ELR (cell line): ENCODE data around the gene ZDHHC16.
"Not testable (repeated sequence)": the region's sequence is repeated elsewhere in the genome, so short reads cannot be mapped to it uniquely, and the experiment has no call there.

Experiments used
- DNase-seq: peaks from one replicate; pipeline ENCODE4 v3.0.0-alpha.2; 2015; ENCODE audit warnings: low read depth

The ZDHHC16 gene

GRCh38 chr10:97434557-97434956, 11.4 kb upstream of the ZDHHC16 start:
- no peak for DNase-seq

GRCh38 chr10:97435211-97435610, 10.8 kb upstream of the ZDHHC16 start:
- no peak for DNase-seq

- DNase-seq: no peak
Measured at GRCh38 chr10:97442277-97442676, 3.7 kb upstream of the ZDHHC16 start.

GRCh38 chr10:97444212-97444611, 1.8 kb upstream of the ZDHHC16 start:
- no peak for DNase-seq

GRCh38 chr10:97445357-97445721, 636 bp upstream of the ZDHHC16 start:
- DNase-seq: no peak

- no peak for DNase-seq
Measured at GRCh38 chr10:97450828-97451227, 4.9 kb downstream of the ZDHHC16 start.

- DNase-seq: no peak
Measured at GRCh38 chr10:97451605-97452004, 5.6 kb downstream of the ZDHHC16 start.

GRCh38 chr10:97452352-97452751, 6.4 kb downstream of the ZDHHC16 start:
- no peak for DNase-seq

- no peak for DNase-seq
Measured at GRCh38 chr10:97454330-97455036, 8.5 kb downstream of the ZDHHC16 start.

GRCh38 chr10:97456034-97456685, 10.2 kb downstream of the ZDHHC16 start:
- no peak for DNase-seq

- no peak for DNase-seq
Measured at GRCh38 chr10:97456686-97457065, 10.7 kb downstream of the ZDHHC16 start.

- DNase-seq: no peak
Measured at GRCh38 chr10:97459111-97459510, 13.1 kb downstream of the ZDHHC16 start.

GRCh38 chr10:97459933-97460332, 14.0 kb downstream of the ZDHHC16 start:
- DNase-seq: no peak

- DNase-seq: no peak
Measured at GRCh38 chr10:97462309-97462708, 16.3 kb downstream of the ZDHHC16 start.

GRCh38 chr10:97463363-97464132, 17.6 kb downstream of the ZDHHC16 start:
- DNase-seq: peak; percentile 66

GRCh38 chr10:97464226-97464625, 18.3 kb downstream of the ZDHHC16 start:
- DNase-seq: no peak

- DNase-seq: no peak
Measured at GRCh38 chr10:97465982-97466381, 20.0 kb downstream of the ZDHHC16 start.

- peak; percentile 71 for DNase-seq
Measured at GRCh38 chr10:97466755-97467154, 20.8 kb downstream of the ZDHHC16 start.

- no peak for DNase-seq
Measured at GRCh38 chr10:97468162-97468561, 22.2 kb downstream of the ZDHHC16 start.

GRCh38 chr10:97468781-97469180, 22.8 kb downstream of the ZDHHC16 start:
- not testable (repeated sequence) for DNase-seq

- DNase-seq: no peak
Measured at GRCh38 chr10:97474918-97475317, 28.9 kb downstream of the ZDHHC16 start.

- no peak for DNase-seq
Measured at GRCh38 chr10:97475936-97476594, 30.1 kb downstream of the ZDHHC16 start.

GRCh38 chr10:97479410-97479809, 33.4 kb downstream of the ZDHHC16 start:
- DNase-seq: peak; percentile 76
